GM23338 (cell line): Measurements from ENCODE around the gene PPME1. TPM values are rescaled to one million over a fixed set of nuclear protein-coding genes. Genes with fewer than 3 reads are reported as not detected.
A peak's percentile ranks its signal among the peaks of the same experiment; 100 is the strongest.

ENCODE experiments used
- ATAC-seq: fragments of 200-7000 bp; cut with Tn5 transposase; 3 replicates; pipeline ENCODE4 v1.9.1; 2020
- DNase-seq: peaks from one replicate; pipeline ENCODE4 v3.0.0-alpha.2; 2015; ENCODE audit warnings: low spot score
- H2AFZ ChIP-seq: fragments of 200-600 bp; sonication (generic); 2 replicates; pipeline ENCODE4 v1.8.0; 2016; ENCODE audit warnings: antibody characterized with exemption, mild to moderate bottlenecking, moderate library complexity
- H3F3A ChIP-seq: fragments of 200-600 bp; sonication (generic); replicated peaks from 2 replicates; pipeline ENCODE4 v1.8.0; 2017; ENCODE audit warnings: antibody characterized with exemption, mixed run types, low read depth
- H3K27ac ChIP-seq: fragments of 200-600 bp; sonication (generic); 2 replicates; pipeline ENCODE4 v1.6.1; 2016; ENCODE audit warnings: low read depth
- H3K27me3 ChIP-seq: fragments of 200-600 bp; sonication (generic); 2 replicates; pipeline ENCODE4 v1.8.0; 2016; ENCODE audit warnings: mild to moderate bottlenecking, mixed run types, moderate library complexity; ENCODE audit not compliant: insufficient read depth
- H3K36me3 ChIP-seq: fragments of 200-600 bp; sonication (generic); 2 replicates; pipeline ENCODE4 v1.8.0; 2016; ENCODE audit warnings: mild to moderate bottlenecking; ENCODE audit not compliant: insufficient read depth
- H3K4me1 ChIP-seq: fragments of 200-600 bp; sonication (generic); 2 replicates; pipeline ENCODE4 v1.8.0; 2016; ENCODE audit warnings: mild to moderate bottlenecking, moderate library complexity; ENCODE audit not compliant: insufficient read depth
- H3K4me2 ChIP-seq: fragments of 200-600 bp; sonication (generic); 2 replicates; pipeline ENCODE4 v1.7.1; 2017; ENCODE audit warnings: mixed run types
- H3K4me3 ChIP-seq: fragments of 200-600 bp; sonication (generic); 2 replicates; pipeline ENCODE4 v1.6.1; 2016; ENCODE audit warnings: mixed run types
- H3K79me2 ChIP-seq: fragments of 200-600 bp; sonication (generic); replicated peaks from 2 replicates; pipeline ENCODE4 v1.8.0; 2017; ENCODE audit warnings: mild to moderate bottlenecking; ENCODE audit not compliant: insufficient read depth
- H3K9me2 ChIP-seq: fragments of 200-600 bp; sonication (generic); 2 replicates; pipeline ENCODE4 v1.8.0; 2017; ENCODE audit not compliant: insufficient read depth
- H4K20me1 ChIP-seq: fragments of 200-600 bp; sonication (generic); replicated peaks from 2 replicates; pipeline ENCODE4 v1.8.0; 2017; ENCODE audit warnings: mild to moderate bottlenecking; ENCODE audit not compliant: insufficient read depth
- H3K27ac Mint-ChIP-seq: 2 replicates; pipeline ENCODE4 v1.8.0; 2020; ENCODE audit warnings: inconsistent platforms, mild to moderate bottlenecking, moderate library complexity, mixed read lengths
- H3K27me3 Mint-ChIP-seq: 3 replicates; pipeline ENCODE4 v1.8.0; 2022; ENCODE audit warnings: low read depth, mild to moderate bottlenecking, moderate library complexity, mixed read lengths, inconsistent platforms; ENCODE audit not compliant: insufficient read depth, poor library complexity
- H3K36me3 Mint-ChIP-seq: 3 replicates; pipeline ENCODE4 v1.8.0; 2021; ENCODE audit warnings: low read depth, mild to moderate bottlenecking, inconsistent platforms, moderate library complexity, mixed read lengths
- H3K4me1 Mint-ChIP-seq: 3 replicates; pipeline ENCODE4 v1.8.0; 2020; ENCODE audit warnings: mild to moderate bottlenecking, inconsistent platforms, mixed read lengths
- H3K4me3 Mint-ChIP-seq: 3 replicates; pipeline ENCODE4 v1.8.0; 2021; ENCODE audit warnings: moderate library complexity, mild to moderate bottlenecking, inconsistent platforms, mixed read lengths
- H3K9me3 Mint-ChIP-seq: 3 replicates; pipeline ENCODE4 v1.8.0; 2020; ENCODE audit warnings: moderate library complexity, mild to moderate bottlenecking, inconsistent platforms, mixed read lengths
- EZH2 ChIP-seq: fragments of 200-600 bp; sonication (generic); IDR thresholded peaks from one replicate; pipeline ENCODE4 v1.8.0; 2017; ENCODE audit warnings: antibody characterized with exemption, mild to moderate bottlenecking, low read depth; ENCODE audit not compliant: unreplicated experiment
- JUNB ChIP-seq: IDR thresholded peaks from one replicate; pipeline ENCODE4 v1.6.1; 2016; ENCODE audit warnings: antibody characterized with exemption; ENCODE audit not compliant: unreplicated experiment
- NANOG ChIP-seq: IDR thresholded peaks from 2 replicates; pipeline ENCODE4 v1.6.1; 2016; ENCODE audit warnings: antibody characterized with exemption, borderline replicate concordance
- POLR2AphosphoS5 ChIP-seq: IDR thresholded peaks from 2 replicates; pipeline ENCODE4 v1.6.1; 2016; ENCODE audit warnings: antibody characterized with exemption, low read depth
- STAT1 ChIP-seq: IDR thresholded peaks from one replicate; pipeline ENCODE4 v1.6.1; 2016; ENCODE audit warnings: antibody characterized with exemption; ENCODE audit not compliant: unreplicated experiment
- ZNF331 ChIP-seq: fragments of 250-450 bp; sonication (Bioruptor Pico); IDR thresholded peaks from 2 replicates; pipeline ENCODE4 v1.5.0; 2020; ENCODE audit warnings: low read depth, mild to moderate bottlenecking, moderate library complexity
- ZNF462 ChIP-seq: fragments of 250-450 bp; sonication (Bioruptor Pico); IDR thresholded peaks from 2 replicates; pipeline ENCODE4 v1.5.0; 2020; ENCODE audit warnings: mild to moderate bottlenecking, moderate library complexity
- polyA plus RNA-seq: library from polyadenylated mRNA; unstranded; fragments of >200 nt; fragmentation: Nextera tagmentation; extraction: Ambion mirVana; gene quantifications from 2 replicates; pipeline ENCODE4 v1.2.1, GENCODE V29; 2016
- total RNA-seq: library from RNA; depleted of rRNA; stranded (reverse); fragments of >200 nt; shearing (Covaris generic); gene quantifications from 2 replicates; pipeline ENCODE4 v1.2.3, GENCODE V29; 2014
- TF ChIP-seq, protein P1 (sequence below): IDR thresholded peaks from 2 replicates; pipeline ENCODE4 v1.6.1; 2016; ENCODE audit warnings: antibody characterized with exemption

Gene PPME1
- total and polyA plus RNA-seq, 2 experiments from 2014 or later, result 32.1 to 37.2 TPM

- Histone ChIP-seq H3K4me3 (peak overlapping the region; percentile 78), H3K4me2 (peak overlapping the region; percentile 91), H3K4me1 (peaks cover 23% of the 10 kb centered on the region), H3K27ac (peak overlapping the region; percentile 74), H3K79me2 (peaks cover 69% of the 10 kb centered on the region), H3K9me2 (no peaks in the 10 kb centered on the region), H4K20me1 (no peaks in the 10 kb centered on the region; the same call in 1 of the 2 replicates), H3K27me3 (no peaks in the 10 kb centered on the region), H3F3A (0 out of 2 replicates have a peak, but pooled peaks cover 5% of the 10 kb centered on the region), H3K36me3 (peaks cover 13% of the 10 kb centered on the region), H2AFZ (peak overlapping the region; percentile 53)
- H3K4me3 Mint-ChIP-seq, result no peak overlapping the region
- no peak overlapping the region for H3K27ac Mint-ChIP-seq
- ATAC-seq (no peak), DNase-seq (no peak)
- TF ChIP-seq ZNF331 (CRISPR knock-in tag) (no peak), EZH2 (no peak), ZNF462 (CRISPR knock-in tag) (no peak), JUNB (no peak), STAT1 (no peak), NANOG (no peak), POLR2AphosphoS5 (no peak)
- TF ChIP-seq, protein P1, sequence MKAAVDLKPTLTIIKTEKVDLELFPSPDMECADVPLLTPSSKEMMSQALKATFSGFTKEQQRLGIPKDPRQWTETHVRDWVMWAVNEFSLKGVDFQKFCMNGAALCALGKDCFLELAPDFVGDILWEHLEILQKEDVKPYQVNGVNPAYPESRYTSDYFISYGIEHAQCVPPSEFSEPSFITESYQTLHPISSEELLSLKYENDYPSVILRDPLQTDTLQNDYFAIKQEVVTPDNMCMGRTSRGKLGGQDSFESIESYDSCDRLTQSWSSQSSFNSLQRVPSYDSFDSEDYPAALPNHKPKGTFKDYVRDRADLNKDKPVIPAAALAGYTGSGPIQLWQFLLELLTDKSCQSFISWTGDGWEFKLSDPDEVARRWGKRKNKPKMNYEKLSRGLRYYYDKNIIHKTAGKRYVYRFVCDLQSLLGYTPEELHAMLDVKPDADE, result no peak
- H3K9me3 Mint-ChIP-seq, result no peaks in the 10 kb centered on the region
- peaks cover 3% of the 10 kb centered on the region; the same call in 2 of the 3 replicates for H3K4me1 Mint-ChIP-seq
- no peaks in the 10 kb centered on the region for H3K27me3 Mint-ChIP-seq
- H3K36me3 Mint-ChIP-seq, result peaks cover 8% of the 10 kb centered on the region; the same call in 2 of the 3 replicates
These were observed 510 bp downstream of the PPME1 start for GRCh38 chr11:74171630-74171968.
